ENCODE results near the gene ADGRG3. TPM values are rescaled to one million over a fixed set of nuclear protein-coding genes. Genes with fewer than 3 reads are reported as not detected.

ADGRG3 gene
- total and polyA plus RNA-seq, 9 of the 15 experiments (the other 6 are each of a cell fraction or from before 2014, with no cell fraction given): 0.09 to 0.52 (median 0.14) TPM; not detected in 3

GRCh38 chr16:57696240-57696639 lies 28.1 kb downstream of the ADGRG3 start (continued):
- TF ChIP-seq REST (IDR thresholded peaks at IDR 0.05; ENCODE audit: borderline replicate concordance) (no peak), REST (CRISPR knock-in tag; IDR thresholded peaks at IDR 0.05; ENCODE audit: low read depth) (no peak), ZFP91 (CRISPR knock-in tag; IDR thresholded peaks at IDR 0.05) (no peak), ZNF77 (CRISPR knock-in tag; IDR thresholded peaks at IDR 0.05) (no peak), ZC3H8 (IDR thresholded peaks at IDR 0.05) (no peak), ATF7 (IDR thresholded peaks at IDR 0.05) (no peak), NCOA2 (IDR thresholded peaks at IDR 0.05; ENCODE audit: partially characterized antibody in 2 of 2) (no peak), HDAC6 (IDR thresholded peaks at IDR 0.05; ENCODE audit: low read depth, low read length) (no peak), HLTF (IDR thresholded peaks at IDR 0.05) (no peak), CBX3 (IDR thresholded peaks at IDR 0.05; ENCODE audit: borderline replicate concordance in 1 of 2, low read length in 2 of 2) (no peak), SIN3B (IDR thresholded peaks at IDR 0.05; ENCODE audit: low read depth) (no peak), ZBTB7A (IDR thresholded peaks at IDR 0.05; ENCODE audit: borderline replicate concordance, control insufficient read depth, low read depth, low read length) (0 out of 2 replicates have a peak, but pooled peaks have one; percentile 33), SMAD4 (CRISPR knock-in tag; conservative IDR thresholded peaks at IDR 0.05) (no peak), CBX8 (IDR thresholded peaks at IDR 0.05; ENCODE audit: borderline replicate concordance, extremely low read depth, low read depth, low read length, poor library complexity, severe bottlenecking) (no peak), TRIM28 (IDR thresholded peaks at IDR 0.05) (peak; percentile 58; the same call in 1 of the 2 replicates), NELFE (IDR thresholded peaks at IDR 0.05; ENCODE audit: insufficient read depth, insufficient read length) (no peak), POLR2B (IDR thresholded peaks at IDR 0.05; ENCODE audit: low read depth, partially characterized antibody) (no peak), XRCC3 (IDR thresholded peaks at IDR 0.05) (no peak), ZNF23 (CRISPR knock-in tag; IDR thresholded peaks at IDR 0.05) (no peak), TEAD4 (IDR thresholded peaks at IDR 0.05; ENCODE audit: low read length) (0 out of 2 replicates have a peak, but pooled peaks have one; percentile 24), TEAD4 (CRISPR knock-in tag; IDR thresholded peaks at IDR 0.05; ENCODE audit: borderline replicate concordance) (no peak), KDM5B (IDR thresholded peaks at IDR 0.05; ENCODE audit: insufficient replicate concordance, low read depth, low read length) (no peak)
